NCI-H2081 treated with DMSO at 0.1 percent for 48 hours (cell line): ENCODE measurements around the gene LY86.

Source experiments
- DNase-seq: peaks from one replicate; lab custom pipeline; 2025; lab: John Stamatoyannopoulos, UW

The LY86 gene

DNA sequence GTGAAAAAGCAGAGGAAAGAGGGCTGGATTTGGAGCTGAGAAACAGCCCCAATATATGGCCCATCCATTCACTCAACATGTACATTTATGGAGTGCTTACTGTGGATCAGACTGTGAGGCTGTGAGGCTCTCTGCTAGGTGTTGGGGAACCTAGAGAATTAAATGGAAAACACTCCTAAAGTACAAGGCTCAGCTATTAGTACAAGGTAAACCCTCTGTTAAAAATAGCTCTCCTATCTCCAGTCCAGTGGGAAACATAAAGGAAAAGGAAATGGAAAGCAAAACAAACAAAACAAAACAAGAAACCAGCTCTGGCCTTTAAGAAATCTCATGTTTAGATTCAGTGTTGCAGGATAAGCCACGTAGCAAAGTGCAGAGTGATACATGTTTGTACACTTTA lies 35.0 kb downstream of the LY86 start:
- DNase-seq, result no peak

DNA sequence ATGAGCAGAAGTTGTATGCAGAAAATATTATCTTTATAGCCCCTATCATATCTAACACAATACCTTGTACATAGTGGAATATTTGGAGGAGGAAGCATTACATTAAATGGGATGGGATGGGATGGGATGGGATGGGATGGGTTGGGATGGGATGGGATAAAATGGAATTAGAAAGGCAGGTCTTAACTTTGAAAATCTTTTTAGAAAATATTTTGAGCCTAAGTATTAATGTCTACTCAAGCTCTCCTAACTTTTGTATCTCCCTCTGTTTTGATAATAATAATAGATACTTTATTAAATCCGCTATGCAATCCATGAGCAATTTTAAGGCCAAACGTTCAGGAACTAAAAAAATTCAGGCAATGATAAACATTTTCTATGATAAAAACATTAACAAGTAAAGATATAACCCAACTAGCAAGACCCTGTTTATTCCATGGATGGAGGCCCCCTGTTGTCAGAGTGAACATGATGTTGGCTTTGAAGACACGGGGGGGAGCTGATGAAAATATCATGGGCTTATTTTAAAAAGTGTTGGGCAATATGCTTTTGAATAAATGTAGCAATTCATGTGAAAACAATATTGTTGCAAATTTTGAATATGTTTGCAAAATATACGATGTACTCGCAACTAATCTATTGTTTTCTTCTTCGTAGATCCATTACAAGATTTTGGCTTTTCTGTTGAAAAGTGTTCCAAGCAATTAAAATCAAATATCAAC lies 35.9 kb downstream of the LY86 start:
- DNase-seq, result no peak

DNA sequence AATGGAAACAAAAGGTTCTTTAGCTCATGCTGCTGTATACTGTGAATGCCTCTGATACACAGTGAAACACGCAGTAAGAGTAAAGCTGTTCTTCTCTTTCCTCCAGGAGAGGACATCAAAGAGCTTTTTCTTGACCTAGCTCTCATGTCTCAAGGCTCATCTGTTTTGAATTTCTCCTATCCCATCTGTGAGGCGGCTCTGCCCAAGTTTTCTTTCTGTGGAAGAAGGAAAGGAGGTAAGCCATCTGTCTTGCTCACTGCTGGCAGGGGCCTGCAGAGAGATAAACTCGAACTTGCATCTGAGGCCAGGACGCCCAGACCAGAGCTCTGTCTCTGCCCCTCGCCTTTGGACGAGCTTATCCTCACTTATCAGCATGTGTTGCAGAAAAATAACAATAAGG lies 37.7 kb downstream of the LY86 start:
- no peak for DNase-seq

DNA sequence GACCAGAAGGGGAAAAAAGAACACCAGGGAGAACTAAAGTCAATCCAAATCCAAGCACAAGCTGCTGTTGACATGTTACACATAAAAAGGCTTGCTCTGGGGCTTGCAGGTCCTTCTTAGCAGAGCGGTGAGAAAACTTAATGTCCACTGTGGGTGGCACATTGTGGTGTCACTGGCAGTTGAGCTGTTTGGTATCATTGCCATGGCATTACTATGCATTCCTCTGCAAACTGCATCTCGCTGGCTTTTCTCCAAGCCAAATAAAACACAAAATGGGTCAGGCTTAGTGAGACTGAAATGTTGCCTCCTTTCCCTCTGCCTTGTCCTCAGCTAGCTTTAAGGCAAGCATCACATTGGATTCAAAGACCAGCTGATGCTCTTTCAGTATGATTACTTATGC lies 40.9 kb downstream of the LY86 start:
- no peak for DNase-seq

DNA sequence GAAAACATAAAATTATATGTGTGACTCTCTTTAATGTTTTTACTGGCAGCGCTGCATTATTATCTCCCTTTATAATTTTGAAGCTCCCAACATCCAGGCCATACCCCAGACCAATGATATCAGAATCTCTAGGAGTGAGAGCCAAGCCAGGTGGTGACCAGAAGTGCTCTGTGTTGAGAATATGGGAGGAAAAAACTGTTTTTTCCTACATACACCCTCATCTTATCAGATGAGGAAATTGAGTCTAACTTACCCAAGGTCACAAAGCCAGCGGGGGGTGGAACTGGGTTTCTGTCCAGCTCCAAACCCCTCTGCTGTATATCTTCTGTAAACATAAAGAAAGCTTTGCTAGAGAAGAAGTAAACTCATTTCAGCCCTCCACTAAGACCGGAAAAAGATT lies 42.5 kb downstream of the LY86 start:
- DNase-seq, result no peak

DNA sequence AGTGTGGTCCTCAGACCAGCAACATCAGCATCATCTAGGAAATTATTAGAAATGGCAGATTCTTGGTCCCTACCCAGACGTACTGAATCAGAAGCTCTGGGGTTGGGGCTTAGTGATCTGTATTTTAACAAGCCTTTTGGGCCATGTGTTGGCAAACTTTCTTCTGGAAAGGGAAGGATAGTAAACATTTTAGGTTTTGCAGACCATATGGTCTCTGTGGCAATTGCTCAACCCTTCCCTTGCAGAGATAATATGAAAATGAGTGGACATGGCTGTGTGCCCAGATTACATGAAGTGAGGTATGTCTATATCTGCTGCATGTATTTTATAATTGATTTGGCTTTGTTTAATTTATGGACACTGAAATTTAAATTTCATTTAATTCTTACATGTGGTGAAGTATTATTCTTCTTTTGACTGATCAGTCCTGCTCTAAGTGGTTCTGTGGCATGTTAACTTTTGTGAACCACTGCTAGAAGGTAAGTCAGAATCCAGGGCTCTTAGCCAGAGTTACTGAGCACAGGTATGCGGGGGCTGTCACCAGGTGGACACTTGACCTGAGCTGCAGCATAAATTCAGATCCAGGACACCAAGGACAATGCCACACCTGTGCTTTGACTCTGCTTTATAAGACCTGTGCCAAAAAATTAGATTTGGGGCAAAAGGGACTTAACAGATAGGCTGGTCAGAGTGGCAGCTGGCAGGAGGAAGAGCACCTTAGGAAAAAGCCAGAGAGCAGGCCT lies 43.2 kb downstream of the LY86 start:
- DNase-seq, result no peak

DNA sequence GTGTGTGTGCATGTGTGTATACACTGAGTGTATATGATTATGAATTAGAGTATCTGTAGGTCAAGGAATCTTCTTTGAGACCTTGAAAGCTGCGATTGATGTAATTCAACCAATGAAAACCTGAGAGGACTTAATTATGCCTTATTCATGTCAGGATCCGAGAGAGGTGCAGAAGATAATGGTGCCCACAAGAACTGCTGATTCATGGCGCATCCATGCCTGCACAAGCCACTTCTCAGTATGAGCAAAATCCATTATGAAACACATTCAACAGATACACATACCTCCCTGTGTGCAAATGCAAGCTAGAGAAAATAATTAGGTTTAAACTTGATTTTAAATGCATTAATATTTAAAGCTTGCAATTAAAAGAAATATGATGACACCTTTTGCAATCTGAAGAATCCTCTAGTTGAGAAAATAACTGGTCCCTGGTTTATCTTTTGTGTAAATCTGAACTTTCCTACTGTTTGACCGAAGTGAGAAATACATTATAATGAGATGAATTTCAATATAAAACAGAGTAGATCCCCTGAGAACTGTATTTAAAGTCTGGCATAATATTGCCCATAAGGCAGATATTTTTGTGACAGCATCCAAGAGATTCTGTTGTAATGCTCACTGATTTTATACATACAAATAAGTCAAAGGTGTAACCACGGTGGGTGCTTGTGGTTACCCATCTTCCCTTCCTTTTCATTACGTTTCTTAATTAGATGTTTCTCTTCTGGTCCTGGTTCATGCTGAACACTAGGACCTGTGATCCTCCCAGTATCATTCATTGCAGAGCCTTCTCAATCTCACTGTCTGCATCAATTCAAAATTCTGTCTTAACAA lies 45.6 kb downstream of the LY86 start:
- DNase-seq, result no peak

DNA sequence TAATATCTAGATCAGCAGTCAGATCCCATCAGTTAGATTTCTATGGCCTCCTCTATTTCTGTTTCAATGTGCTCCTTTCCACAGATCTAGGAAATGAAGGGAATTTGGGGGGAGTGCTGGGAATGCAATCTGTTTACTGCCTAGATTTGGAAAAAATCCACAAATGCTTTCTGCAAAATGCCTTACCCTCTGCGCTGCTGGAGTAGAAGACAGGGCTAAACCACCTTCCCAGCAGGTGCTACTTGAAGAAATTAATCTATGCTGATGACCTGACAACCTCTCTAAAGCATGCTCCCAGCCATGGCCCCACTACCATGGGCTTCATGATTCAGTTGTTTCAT lies 46.2 kb downstream of the LY86 start:
- DNase-seq, result no peak

DNA sequence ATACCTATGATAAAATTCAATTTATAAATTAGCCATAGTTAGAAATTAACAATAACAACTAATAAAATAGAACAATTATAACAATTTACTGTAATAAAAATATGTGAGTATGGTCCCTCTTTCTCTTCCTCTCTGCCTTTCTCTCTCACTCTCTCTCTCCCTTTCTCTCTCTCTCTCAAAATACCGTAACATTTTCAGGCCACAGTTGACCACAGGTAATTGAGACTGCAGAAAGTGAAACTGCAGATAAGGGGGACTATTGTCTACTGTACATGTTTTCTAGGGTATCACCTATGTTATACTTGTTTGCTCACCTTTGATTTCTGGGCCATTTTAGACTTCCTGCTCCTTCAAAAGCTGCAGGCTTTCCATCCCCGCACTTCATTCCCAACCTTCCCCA lies 46.8 kb downstream of the LY86 start:
- no peak for DNase-seq

DNA sequence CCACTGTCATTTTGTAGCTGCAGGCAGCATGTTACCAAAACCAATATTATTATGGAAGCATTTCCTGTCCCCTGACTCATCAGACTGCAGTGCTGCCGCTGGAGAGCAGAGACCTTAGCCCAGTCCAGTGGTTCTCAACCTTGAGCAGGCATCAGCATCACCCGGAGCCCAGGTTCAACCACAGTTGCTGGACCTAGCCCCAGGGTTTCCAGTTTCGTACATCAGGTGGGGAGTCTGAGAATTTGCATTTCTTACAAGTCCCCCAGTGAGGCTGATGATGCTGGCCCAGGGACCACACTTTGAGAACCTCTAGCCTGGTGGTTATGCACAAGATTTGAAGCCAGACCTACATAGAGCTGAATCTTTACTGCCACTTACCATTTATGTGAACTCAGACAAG lies 47.3 kb downstream of the LY86 start:
- DNase-seq, result no peak

DNA sequence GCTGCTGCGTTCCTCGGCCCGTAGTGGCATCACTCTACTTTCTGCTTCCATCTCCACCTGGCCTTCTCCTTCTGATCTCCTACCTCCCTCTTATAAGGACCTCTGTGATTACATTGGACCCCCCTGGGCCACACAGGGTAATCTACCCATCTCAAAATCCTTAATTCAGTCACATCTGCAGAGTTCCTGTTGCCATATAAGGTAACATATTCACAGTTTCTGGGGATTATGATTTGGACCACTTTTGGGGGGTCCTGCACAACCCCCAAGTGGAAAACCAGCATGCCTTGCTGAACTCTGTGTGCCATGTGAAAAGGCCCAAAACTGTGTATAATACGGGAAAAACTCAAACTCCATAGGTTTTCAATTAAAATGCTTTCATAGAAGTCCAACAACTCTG lies 51.1 kb downstream of the LY86 start:
- no peak for DNase-seq

DNA sequence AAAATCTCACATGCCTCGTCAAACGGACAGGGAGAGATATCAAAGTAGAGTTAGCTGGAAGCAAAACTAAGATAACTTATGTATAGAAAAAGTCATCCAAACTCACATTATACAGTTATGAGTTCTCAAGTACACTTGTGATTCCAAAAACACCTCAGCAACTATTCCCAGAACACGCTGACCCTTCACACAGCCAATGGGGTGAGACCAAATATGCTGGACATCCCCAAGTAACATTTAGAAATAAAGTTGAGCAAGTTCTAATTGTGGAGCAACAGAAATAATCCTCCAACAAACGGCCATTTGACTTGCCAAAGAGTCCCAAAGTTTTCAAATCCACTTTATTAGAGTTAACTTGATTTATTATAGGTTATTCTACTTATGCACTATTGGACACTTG lies 52.4 kb downstream of the LY86 start:
- DNase-seq, result no peak

DNA sequence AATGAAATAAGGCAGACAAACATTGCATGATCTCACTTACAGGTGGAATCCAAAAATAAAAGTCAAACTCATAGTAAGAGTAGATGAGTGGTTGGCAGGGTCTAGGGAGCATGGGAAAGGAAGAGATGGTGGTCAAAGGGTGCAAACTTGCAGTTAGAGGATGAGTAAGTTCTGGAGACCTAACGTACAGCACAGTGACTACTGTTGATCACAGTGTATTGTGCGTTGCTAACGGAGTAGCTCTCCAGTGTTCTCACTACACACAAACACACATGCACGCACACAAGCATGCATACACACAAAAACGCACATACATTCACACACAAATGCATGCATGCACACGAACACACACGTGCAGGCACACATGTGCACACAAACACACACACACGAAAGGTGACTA lies 54.9 kb downstream of the LY86 start:
- no peak for DNase-seq

DNA sequence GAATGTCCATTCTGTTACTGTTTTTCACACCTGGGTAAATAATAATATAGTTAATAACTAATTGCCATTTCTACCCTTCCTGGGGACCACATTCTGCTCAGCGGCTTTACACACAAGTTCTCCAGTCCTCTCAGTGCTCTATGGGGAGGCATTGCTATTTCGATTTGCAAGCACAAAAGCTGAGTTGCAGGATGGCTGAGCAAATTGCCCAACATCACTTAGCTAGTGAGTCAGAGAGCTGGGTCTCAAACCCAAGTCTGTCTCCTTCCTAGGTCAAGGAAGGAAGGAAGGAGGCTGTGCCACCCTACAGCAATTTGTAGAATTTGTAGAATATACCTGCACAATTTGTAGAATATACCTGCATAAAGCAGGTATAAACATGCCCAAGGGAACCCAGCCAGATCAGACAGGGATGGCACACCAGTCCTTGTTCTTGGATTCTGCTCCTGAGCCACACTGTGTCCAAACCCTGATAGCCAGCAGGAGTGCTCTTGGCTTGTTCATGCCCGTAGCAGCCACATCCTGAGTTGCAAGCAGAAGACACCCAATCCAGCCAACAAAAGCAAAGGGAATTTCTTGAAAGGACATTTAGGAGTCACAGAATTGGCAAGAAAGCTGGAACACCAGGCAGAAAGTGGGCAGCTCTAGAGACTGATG lies 56.9 kb downstream of the LY86 start:
- DNase-seq, result no peak

DNA sequence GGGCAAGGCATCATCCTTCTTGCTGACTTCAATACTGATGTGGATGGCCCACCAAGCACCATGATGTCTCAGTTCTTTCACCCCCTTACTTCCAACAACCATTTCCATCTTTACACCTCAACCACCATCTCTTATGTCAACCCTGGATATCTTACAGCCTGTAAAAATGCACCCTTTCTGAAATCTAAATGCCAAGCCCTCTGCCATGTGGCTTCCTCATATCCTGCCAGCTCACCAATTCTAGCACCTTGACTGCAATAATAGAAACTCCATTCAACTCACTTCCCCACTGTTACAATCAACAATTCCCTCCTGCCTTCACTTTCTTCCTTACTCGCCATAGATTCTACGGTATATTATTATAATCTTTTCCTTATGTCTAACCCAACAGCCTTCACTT lies 57.9 kb downstream of the LY86 start:
- no peak for DNase-seq

DNA sequence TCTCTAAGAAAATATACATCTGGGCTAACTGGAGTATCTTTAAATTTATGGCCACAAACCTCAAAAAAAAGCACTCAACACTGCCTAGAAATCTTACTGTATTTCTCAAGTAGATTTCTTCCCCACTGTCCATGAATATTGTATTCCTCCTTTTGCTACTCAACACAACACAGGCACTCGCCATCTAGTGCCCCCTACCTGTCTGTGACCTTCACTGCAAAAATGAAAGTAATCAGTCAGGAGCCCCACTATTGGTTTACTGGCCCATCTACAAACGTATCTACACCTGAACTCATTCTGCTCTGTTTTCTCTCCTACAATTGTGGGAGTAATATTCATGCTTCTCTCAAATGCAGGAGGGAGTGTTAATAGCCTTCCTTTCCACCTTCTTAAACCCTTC lies 58.3 kb downstream of the LY86 start:
- no peak for DNase-seq

DNA sequence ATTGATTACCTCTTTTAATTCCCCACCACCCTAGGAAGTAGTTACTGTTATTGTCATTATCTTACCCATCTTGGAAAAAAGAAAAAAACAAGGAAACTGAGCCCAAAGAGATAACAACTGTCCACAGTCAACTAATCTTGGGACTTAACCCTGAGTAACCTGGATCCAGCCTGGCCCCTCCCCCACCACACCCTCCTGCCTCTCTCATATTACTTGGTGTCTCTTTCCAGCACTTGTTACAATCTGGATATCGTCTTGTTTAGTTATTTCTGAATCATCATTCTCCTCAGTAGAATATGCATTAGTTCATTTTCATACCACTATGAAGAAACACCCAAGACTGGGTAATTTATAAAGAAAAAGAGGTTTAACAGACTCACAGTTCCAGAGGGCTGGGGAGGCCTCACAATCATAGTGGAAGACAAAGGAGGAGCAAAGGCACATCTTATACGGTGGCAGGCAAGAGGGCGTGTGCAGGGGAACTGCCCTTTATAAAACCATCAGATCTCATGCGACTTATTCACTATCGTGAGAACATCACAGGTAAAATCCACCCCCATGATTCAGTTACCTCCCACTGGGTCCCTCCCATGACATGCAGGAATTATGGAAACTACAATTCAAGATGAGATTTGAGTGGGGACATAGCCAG lies 60.3 kb downstream of the LY86 start:
- no peak for DNase-seq

DNA sequence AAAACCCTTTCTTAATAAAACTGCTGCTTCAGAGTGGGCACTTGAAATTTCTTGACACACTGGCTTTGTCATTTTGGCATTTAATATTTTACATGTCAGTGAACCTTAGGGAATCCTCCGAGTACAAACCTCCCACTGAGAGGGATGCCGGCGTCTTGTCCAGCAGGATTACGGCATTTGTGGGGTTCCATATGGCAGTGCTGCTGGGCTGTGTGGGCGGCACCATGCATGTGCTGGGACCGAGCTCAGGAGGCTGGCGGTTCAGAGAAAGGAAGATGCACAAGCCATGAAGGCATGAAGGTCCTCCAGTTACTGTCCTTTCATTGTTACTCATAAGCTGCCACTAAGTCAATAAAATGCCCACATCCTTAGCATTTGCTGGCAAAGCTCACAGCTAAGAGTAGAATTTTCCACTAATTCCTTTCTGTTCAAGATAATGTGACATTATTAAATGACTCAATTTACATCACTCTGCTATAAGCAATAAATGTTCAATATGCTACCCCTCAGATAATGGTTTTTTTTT lies 61.4 kb downstream of the LY86 start:
- DNase-seq, result no peak

DNA sequence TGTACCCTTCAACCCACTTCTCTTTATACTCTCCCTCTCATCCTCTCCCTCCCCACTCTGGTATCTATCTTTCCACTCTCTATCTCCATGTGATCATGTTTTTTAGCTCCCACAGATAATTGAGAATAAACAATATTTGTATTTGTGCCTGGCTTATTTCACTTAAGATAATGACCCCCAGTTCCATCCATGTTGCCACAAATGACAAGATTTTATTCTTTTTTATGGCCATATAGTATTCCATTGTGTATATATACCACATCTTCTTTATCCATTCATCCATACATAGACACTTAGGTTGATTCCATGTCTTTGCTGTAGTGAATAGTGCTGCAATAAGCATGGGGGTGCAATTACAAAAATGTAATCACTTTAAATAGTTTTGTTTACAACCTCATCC lies 62.3 kb downstream of the LY86 start:
- DNase-seq, result no peak

DNA sequence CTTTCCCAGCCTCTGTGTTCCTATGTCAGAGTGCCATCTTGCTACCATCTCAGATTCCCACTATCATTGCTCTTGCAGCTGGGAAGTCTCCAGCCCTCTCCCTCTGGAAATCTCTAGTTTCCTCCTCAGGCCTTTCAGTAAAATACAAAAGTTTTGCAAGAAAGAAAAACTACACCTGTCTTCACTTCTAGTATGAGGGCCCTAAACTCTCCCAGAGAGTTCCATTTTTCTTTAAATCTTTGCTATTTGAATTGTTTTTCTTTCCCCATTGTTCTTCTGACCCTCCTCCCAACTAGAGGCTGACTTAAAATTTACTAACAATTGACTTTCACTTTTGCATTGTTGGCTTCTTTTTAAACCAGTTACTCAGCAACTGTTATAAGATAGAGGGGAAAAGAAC lies 62.8 kb downstream of the LY86 start:
- DNase-seq, result no peak

DNA sequence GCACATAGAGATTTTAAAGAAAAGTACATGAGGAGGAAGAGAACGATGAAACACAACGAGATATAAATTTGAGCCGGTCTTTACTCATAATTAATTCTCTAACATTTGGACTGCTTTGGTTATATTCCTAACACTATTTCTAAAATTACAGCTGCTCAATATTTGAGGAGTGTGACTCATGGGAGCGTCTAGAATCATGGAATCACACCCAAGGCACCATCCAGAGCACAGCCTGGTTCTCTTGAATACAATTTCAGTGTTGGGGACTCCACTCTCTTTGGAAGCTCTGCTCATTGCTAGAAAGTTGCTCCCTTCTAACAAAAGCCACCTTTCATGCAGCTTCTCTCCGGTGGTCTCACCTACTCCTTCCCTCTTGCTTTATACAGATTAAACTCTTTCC lies 64.4 kb downstream of the LY86 start:
- no peak for DNase-seq
